ENCODE data around the gene POU3F1. TPM values are rescaled to one million over a fixed set of nuclear protein-coding genes. Genes with fewer than 3 reads are reported as not detected.
A peak's percentile ranks its signal among the peaks of the same experiment; 100 is the strongest.

Gene POU3F1
- total RNA-seq, 1 donor from 2014 or later, result 16.5 TPM

GRCh38 chr1:38050397-38051078 is 3.9 kb upstream of the POU3F1 start:
- Histone ChIP-seq H3K4me1 (peaks cover 57% of the 10 kb centered on the region), H3K9ac (no peak overlapping the region), H3K4me2 (peak overlapping the region; percentile 64), H3K27ac (no peak overlapping the region), H2AFZ (replicated peaks) (no peak overlapping the region), H3K4me3 (no peak overlapping the region), H3K9me3 (ENCODE audit: low read depth) (no peaks in the 10 kb centered on the region), H3K79me2 (ENCODE audit: low read depth) (peaks cover 96% of the 10 kb centered on the region), H4K20me1 (ENCODE audit: low read depth) (peaks cover 82% of the 10 kb centered on the region), H3K27me3 (no peaks in the 10 kb centered on the region), H3F3A (ENCODE audit: low read depth) (peaks cover 39% of the 10 kb centered on the region), H3K36me3 (no peaks in the 10 kb centered on the region)
- Mint-ChIP-seq H3K4me1 (peaks cover 59% of the 10 kb centered on the region), H3K4me3 (peak overlapping the region; percentile 22), H3K36me3 (no peaks in the 10 kb centered on the region), H3K27me3 (ENCODE audit: insufficient read depth, low read depth) (peaks cover 28% of the 10 kb centered on the region), H3K27ac (peak overlapping the region; percentile 43), H3K9me3 (no peaks in the 10 kb centered on the region)
- TF ChIP-seq, protein P1, sequence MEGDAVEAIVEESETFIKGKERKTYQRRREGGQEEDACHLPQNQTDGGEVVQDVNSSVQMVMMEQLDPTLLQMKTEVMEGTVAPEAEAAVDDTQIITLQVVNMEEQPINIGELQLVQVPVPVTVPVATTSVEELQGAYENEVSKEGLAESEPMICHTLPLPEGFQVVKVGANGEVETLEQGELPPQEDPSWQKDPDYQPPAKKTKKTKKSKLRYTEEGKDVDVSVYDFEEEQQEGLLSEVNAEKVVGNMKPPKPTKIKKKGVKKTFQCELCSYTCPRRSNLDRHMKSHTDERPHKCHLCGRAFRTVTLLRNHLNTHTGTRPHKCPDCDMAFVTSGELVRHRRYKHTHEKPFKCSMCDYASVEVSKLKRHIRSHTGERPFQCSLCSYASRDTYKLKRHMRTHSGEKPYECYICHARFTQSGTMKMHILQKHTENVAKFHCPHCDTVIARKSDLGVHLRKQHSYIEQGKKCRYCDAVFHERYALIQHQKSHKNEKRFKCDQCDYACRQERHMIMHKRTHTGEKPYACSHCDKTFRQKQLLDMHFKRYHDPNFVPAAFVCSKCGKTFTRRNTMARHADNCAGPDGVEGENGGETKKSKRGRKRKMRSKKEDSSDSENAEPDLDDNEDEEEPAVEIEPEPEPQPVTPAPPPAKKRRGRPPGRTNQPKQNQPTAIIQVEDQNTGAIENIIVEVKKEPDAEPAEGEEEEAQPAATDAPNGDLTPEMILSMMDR (IDR thresholded peaks at IDR 0.05), result no peak
- TF ChIP-seq EZH2phosphoT487 (IDR thresholded peaks at IDR 0.05), result no peak
- no peak for TF ChIP-seq EZH2 (IDR thresholded peaks at IDR 0.05)
- peak; percentile 74 for DNase-seq (ENCODE audit: low spot score)

- Histone ChIP-seq H3K9me3 (ENCODE audit: low read depth) (no peaks in the 10 kb centered on the region), H3K4me1 (peaks cover 54% of the 10 kb centered on the region), H3K27ac (no peak overlapping the region), H3K4me2 (peak overlapping the region; percentile 79), H2AFZ (replicated peaks) (no peak overlapping the region), H3K27me3 (no peaks in the 10 kb centered on the region), H4K20me1 (ENCODE audit: low read depth) (peaks cover 86% of the 10 kb centered on the region), H3K9ac (no peak overlapping the region), H3F3A (ENCODE audit: low read depth) (peaks cover 49% of the 10 kb centered on the region), H3K79me2 (ENCODE audit: low read depth) (peaks cover 96% of the 10 kb centered on the region), H3K4me3 (peak overlapping the region; percentile 71), H3K36me3 (no peaks in the 10 kb centered on the region)
- H3K27ac Mint-ChIP-seq, result no peak overlapping the region
- peaks cover 60% of the 10 kb centered on the region for H3K4me1 Mint-ChIP-seq
- H3K9me3 Mint-ChIP-seq, result no peaks in the 10 kb centered on the region
- H3K4me3 Mint-ChIP-seq, result peak overlapping the region; percentile 87
- peaks cover 41% of the 10 kb centered on the region for H3K27me3 Mint-ChIP-seq (ENCODE audit: insufficient read depth, low read depth)
- DNase-seq (ENCODE audit: low spot score), result peak; percentile 85
- no peak for TF ChIP-seq EZH2 (IDR thresholded peaks at IDR 0.05)
- TF ChIP-seq EZH2phosphoT487 (IDR thresholded peaks at IDR 0.05), result no peak
- TF ChIP-seq, protein P1 (IDR thresholded peaks at IDR 0.05), result no peak
- peaks cover 9% of the 10 kb centered on the region for H3K36me3 Mint-ChIP-seq
Observed at GRCh38 chr1:38047603-38048141, 1.1 kb upstream of the POU3F1 start.

GRCh38 chr1:38046884-38047602 is 450 bp upstream of the POU3F1 start:
- no peak for TF ChIP-seq EZH2phosphoT487 (IDR thresholded peaks at IDR 0.05)
- no peak for TF ChIP-seq EZH2 (IDR thresholded peaks at IDR 0.05)
- TF ChIP-seq, protein P1 (IDR thresholded peaks at IDR 0.05), result peak; percentile 29
- Histone ChIP-seq H3K79me2 (ENCODE audit: low read depth) (peaks cover 96% of the 10 kb centered on the region), H4K20me1 (ENCODE audit: low read depth) (peaks cover 86% of the 10 kb centered on the region), H2AFZ (replicated peaks) (no peak overlapping the region), H3K27ac (no peak overlapping the region), H3K9me3 (ENCODE audit: low read depth) (no peaks in the 10 kb centered on the region), H3K27me3 (no peaks in the 10 kb centered on the region), H3K4me3 (peak overlapping the region; percentile 71), H3F3A (ENCODE audit: low read depth) (peaks cover 53% of the 10 kb centered on the region), H3K36me3 (no peaks in the 10 kb centered on the region), H3K9ac (no peak overlapping the region), H3K4me2 (peak overlapping the region; percentile 79), H3K4me1 (peaks cover 55% of the 10 kb centered on the region)
- DNase-seq (ENCODE audit: low spot score), result peak; percentile 91
- Mint-ChIP-seq H3K27me3 (ENCODE audit: insufficient read depth, low read depth) (peaks cover 43% of the 10 kb centered on the region), H3K27ac (no peak overlapping the region), H3K36me3 (peaks cover 10% of the 10 kb centered on the region), H3K4me1 (peaks cover 60% of the 10 kb centered on the region), H3K4me3 (peak overlapping the region; percentile 87), H3K9me3 (no peaks in the 10 kb centered on the region)

Measured in neural progenitor cell (in vitro differentiated cells).